Stimulated activated CD4-positive, alpha-beta T cell treated with anti-CD3 and anti-CD28 coated beads, TNF-alpha, amount 100 ng/mL, for 4 hours (primary cell): ENCODE measurements around the gene GSDME.

Experiments
- DNase-seq, 3 experiments: peaks; one replicate each; pipeline ENCODE4 v3.0.0-alpha.2; 2020; ENCODE audit warnings: low read depth in 3 of 3

The GSDME gene

DNA sequence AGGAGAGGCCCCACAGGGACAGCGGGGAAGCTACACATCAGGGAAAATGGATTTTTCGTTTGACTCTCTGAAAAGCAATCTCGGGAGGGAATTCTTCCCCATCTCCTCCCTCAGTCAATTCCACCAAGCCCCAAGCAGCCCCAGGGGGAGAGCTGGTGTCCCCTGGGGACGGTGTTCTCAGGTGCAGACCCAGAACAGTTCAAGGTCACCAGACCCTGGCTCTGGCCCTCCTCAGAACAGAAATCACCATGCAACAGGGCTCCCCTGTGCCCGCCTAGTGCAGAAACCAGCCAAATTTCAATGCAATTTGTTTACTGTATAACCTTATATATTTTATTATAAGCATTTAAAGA, 34.1 kb downstream of the GSDME start:
- DNase-seq, result no peak

DNA sequence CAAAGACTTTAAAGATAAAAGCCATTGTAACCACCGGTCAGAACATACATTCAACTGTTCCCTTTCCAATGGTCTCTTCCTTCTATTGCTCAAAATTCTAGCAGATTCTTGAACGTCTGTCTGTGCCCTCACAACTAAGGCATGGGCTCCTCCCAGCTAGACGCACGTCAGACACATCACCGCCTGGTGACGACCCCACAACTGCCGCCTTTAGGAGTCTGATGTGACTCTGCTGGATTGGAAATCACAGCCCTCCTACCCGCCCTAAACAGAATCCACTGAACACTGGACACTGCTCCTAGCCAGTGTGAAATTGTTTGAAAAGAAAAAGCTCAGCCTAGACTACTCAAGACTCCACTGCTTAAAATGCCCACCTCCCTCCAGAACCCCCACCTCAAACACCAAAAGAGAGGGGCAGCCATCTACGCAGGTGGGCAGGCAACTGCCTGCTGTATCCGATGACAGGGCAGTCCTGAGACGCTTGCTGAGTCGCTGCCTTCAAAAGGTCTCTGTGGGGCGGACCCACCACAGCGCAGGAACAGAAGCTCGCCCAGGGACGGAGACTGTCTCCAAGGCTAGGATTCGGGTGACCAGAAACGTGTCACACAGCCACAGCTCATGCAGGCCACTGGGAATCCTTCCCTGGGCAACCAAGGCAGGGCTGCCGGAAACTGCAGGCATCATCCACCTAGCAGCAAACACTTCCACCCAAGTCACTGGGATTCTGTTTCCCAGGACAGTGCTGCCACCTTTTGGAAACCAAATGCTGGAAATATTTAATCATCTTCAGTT, 34.7 kb downstream of the GSDME start:
- DNase-seq, result no peak

DNA sequence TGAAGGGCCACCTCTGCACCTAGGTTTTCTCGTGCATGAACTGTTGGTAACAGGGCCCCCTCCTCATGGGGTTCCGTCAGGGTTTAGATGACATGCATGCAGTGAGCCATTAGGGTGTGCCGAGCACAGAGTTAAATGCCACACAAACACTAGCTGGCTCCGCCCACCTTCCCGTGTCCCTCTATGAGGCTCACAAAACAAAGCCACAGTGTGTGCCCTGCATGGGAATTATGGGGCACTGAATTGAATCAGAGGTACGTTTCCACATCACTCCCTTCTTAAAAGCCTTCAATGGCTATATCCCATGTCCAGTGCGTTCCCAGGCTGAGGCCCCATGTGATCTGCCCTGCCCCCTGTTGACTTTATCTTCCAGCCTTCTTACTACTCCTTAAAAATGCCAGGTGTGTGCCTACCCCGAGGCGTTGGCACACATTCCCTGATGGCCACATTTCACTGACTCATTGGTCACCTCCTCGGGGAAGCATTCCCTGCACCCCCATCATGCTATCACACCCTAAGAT, 35.7 kb downstream of the GSDME start:
- no peak for DNase-seq

DNA sequence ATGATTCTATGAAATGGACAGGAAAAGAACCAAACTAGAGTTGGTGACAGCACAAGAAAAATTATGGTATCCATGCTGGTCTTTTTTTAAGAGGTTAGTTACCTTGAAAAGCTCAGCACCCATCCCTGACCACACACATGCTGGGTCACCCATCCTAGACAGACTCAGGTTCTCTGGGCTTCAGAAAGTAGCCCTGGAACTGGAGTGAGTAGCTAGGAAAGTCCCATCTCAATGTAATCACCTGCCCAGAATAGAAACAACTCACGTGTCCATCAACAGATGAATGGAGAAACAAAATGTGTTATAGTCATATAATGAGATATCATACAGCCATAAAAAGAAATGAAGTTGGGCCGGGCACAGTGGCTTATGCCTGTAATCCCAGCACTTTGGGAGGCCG, 37.0 kb downstream of the GSDME start:
- no peak for DNase-seq

DNA sequence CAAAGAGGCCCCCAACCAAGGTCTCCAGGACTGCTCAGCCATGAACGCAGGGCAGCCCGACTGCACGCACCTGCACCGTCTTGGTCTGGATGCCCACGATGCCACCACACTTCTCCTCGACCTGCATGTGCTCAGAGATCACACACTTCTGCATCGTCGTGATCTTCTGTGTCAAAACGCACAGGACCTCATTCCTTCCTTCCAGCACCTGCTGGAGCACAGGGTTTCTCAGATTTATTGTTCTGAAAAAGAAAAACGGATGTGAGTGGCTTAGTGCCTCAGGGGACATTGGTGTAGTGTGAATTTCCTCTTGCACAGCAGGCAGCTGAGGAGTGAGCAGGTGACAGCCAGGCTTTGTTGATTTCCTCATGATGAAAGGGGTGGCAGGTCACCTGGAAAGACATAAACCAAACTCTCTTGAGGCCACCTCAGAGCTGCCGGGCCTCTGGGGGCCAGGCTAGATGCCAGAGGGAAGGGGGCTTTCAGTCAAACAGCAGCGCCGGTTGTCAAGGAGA, 38.2 kb downstream of the GSDME start:
- no peak for DNase-seq

DNA sequence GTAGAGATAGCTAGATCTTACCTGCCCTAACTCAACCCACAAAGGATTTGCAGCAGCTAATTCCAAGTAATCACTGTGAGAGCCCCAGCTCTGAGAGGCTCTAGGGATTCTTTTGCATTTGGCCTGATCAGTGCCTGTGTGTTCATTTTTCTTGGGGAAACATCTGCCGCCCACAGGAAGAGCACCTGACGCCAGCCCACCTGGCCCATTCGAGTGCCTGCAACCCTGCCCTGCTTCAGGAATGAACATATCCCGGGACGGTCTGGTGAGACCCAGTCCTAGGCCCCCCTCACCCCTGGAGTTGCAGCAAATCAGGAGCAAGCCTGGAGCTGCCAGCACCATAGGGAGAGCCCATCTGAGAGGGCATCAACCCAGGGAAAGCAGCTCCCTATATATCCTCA, 38.8 kb downstream of the GSDME start:
- DNase-seq, result no peak

DNA sequence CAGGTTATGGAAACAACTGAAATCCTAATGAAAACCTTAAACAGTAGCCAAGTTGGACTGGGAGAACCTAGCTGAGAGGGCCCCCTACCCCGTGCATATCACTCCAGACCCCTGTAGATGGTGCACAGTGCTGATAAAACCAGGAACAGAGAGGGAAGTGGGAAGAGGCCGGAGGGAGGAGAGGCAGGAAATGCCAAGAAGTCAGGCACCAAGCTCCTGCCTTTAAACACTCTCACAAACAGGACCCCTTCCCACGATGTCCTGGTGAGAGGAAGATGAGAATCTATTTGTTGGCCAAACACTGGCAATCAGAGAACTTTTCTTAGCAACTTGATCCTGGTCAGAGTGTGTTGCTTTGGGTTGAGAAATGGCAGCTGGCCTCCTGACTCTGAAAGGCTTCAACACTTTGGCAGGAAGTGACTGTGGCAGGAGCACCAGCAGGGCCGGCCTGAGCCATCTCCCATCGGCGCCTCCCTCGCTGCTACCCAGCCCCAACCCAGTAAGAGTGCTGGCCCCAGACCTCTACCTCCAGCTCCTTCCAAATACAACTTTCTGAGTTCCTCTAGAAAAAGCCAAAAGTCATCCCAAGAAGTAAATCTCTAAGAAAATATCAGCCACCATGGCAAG, 39.5 kb downstream of the GSDME start:
- DNase-seq, result no peak

DNA sequence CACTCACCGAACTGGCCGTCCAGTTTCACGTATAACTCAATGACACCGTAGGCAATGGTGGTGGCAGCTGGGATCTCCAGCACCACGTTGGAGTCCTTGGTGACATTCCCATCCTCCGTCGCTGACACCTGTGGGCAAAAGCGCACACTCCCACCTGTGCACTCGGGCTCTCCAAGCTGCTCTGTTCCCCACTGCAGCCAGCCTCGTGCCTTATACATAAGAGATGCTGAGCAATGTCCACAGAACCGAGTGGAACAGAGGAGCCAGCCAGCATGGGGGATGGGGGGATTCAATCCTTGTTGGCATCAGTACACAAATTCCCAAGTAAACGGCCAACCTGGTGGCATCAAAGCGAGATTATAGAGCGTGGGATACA, 40.0 kb downstream of the GSDME start:
- DNase-seq, result no peak

DNA sequence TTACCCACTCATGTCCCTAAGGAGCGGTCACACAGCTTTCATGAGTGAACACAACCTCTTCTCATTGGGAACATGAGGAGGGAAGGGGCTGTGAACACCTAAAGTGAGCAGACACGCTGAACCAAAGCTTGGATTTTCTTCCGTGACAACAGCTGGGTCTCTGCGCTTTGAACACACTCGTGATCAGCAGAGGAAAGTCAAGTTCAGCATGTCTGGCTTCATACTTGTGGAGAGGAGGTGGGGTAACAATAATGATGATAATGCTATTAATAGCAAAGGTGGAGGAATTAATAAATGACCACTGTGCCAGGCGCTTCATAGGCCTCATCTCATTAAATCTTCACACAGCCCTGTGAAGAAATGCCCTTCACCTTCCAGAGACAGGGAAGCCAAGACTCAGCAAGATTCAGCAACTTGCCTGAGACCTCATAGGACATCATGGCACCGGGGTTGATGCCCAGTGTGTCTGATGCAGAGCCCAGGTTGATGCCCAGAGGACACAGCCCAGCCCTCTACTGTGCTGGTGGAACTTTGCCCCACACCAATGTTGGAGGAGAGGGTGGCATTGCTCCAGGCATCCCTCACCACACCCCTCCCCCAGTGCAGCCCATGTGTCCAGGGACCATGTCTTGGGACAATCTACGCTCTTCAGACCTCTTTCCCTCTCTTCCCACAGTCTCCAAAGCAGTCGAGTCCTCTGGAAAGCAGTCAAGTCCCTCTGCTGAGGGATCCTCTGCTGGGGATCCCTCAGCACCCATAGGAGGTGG, 40.6 kb downstream of the GSDME start:
- DNase-seq, result no peak

DNA sequence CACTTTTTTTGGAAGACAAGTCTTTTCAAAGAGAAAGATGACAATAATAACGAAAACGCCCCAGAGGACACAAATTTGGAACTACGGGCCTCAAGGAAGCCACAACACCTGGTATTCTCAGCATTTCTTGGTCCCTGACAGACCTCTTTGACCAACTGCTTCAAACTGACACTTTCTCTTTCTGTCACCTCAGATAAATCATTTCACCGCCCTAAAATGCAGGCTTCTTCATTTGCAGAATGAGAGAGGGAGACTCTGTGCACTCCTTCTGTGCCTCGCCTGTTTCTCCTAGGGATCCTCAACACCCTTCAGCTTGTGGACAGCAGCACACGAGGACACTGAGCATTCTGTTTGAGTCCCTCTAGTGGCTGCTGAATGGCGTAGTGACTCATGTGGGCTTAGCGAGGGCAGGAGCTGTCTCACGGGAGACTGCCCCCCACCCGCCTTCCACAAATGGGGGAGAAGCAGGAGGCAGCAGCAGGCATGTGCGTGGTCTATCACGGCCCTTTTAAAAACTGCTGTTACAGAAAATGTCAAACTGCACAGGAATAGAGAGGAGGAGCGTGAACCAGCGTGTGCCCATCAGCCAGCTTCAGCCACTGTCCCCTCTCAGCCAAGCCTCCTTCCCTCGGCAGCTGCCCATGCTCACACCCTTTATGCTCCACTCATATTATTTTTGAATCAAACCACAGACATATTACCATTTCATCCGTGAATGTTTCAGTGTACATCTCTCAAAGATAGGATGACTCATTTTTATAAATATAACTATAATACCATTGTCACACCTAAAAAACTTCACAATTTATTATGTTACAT, 41.4 kb downstream of the GSDME start:
- no peak for DNase-seq

DNA sequence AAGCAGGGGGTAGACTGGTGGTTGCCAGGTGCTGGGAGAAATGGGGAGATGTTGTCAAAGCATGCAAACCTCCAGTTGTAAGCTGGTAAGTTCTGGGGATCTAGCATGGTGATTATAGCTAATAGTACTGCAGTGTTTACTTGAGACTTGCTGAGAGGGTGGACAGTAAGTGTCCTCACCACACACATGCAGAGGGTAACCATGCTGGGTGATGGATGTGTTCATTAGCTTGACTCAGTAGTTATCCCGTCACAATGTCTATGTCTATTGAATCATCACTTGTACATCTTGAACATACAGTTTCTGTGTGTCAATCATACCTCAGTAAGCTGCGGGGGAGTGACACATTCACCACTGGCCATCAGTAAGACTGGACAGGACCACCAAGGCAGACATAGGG, 42.1 kb downstream of the GSDME start:
- no peak for DNase-seq

DNA sequence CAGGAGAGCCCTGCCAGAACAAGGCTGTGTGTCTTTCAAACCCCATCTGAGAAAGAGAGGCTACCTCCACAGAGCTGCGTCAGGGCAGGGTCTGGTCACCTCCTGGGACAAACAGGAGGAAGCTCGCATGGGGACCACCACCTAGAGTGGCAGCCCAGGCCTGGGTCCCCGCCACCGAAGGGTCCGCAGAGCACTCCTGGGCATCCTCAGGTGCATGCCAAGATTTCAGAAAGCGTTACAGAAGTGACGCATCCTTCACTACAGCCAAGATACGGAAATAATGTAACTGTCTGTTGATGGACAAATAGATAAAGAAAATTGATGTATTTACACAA, 42.6 kb downstream of the GSDME start:
- DNase-seq, result no peak

DNA sequence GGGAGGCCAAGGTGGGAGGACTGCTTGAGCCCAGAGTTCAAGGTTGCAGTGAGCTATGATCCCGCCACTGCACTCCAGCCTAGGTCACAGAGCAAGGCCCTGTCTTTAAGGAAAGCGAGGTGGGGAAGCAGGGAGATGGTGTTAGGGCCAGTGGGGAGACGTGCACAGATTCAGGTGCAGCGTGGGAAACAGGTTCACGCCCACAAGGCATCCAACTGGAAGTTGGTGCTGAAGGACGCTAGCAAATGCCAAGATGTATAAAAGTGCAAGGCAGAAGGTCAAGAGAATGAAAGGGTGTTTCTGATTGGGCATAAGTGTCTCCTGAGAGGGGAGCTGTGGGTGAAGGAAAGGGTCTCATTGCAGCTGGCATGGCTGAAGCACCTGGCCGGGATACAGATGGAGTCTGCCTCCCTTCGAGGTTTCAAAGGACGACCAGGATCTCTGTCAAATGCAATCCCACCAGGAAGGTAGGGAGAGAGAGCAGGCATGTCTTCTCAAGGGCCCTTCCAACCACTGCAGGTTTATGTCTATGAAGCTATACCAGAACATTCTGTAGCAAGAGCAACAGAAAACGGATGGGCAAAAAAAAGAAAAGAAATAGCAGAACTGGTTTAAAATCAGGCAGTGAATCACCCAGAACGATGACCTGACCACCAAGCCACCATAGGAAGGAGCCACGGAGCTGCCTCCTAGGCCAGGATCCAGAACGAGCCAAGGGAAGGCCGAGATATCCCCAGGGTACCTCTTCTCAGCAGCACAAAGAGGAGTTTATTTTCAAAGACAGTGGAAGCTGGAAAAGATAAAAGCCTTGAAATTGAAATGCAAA, 43.2 kb downstream of the GSDME start:
- DNase-seq, result no peak

DNA sequence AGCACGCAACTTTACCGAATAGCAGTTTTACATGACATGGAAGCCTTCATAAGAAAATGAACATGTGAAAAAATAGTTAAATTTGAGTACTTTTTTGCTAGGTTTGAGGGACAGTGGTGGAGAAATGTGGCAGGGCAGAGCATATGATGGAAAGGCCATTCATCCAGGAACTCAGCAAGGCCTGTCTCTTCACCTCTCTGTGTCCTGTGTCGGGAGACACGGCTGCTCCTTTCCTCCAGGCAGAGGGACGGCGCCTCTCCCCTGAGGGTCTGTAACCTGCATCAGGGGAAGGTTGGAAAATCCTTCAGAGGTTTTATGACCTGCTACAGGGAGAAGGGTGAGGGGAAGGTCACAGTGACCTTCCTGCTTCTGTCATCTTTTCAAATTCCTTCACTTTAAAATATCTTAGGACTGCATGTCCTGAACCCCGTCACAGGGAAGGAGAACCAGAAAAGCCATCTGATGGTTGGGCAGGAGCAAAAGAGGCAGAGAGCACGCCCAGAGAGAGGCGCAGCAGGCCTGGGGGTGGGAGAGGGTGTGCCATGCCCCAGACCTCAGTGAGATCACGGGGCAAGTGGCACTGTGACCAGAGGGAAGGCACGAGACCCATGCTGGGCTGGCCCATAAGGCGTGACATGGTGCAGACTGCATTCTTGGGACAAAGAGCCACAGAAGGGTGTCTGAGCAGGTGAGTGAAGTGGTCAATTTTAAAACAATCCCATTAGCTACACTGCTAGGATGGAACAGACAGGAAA, 44.0 kb downstream of the GSDME start:
- no peak for DNase-seq

DNA sequence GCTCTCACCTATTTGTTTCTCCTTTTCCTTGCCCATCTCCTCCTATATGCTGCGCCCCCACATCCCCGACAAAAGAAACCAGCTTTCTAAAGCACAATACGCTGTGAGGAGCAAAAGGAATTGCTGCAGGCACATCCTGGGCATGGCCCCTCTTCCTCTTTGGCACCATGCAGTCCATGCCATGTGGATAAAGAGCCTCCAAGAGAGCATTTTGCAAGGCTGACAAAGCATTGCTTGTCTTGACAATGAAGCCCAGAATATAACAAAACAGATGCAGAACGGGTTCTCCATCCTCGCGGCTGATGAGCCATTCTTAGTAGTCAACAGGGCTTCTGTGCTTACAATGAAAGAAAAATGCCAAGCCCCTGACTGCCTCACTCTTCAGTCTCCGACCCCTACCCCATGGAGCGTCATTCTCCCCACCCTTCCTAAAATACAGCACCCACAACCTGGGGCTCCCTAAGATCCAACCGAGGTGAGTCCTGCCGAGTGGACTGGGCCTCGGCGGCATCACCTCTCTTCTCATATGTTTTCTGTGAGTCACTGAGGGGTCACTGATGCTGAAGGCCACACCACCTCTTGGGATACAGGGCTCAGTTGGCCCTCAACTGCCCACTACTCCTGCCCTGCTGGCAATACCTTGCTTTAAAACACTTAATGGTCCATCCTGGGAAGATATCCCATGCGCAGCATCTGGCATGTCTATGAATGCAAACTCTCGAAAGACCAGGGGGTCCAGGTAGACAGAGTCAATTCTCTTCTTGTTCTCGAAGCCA, 47.5 kb downstream of the GSDME start:
- DNase-seq, result no peak

DNA sequence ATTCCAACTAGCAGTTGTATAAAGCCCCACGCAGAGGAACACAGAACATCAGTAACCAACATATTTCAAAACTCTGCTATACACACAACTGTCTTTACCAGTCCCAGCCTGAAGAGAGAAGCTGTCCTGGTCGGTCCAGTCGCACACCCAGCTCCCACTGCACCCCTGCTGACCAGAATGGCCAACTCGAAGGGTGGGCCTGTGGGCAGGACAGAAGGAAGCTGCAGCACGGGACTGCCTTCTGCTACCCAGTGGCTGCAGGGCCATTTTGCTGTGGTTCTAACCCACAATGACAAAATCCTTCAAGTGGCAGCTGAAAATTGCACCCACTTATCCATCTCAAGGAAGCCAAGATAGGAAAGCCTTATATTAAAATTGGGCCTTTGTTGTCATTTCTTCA, 48.2 kb downstream of the GSDME start:
- DNase-seq, result no peak

DNA sequence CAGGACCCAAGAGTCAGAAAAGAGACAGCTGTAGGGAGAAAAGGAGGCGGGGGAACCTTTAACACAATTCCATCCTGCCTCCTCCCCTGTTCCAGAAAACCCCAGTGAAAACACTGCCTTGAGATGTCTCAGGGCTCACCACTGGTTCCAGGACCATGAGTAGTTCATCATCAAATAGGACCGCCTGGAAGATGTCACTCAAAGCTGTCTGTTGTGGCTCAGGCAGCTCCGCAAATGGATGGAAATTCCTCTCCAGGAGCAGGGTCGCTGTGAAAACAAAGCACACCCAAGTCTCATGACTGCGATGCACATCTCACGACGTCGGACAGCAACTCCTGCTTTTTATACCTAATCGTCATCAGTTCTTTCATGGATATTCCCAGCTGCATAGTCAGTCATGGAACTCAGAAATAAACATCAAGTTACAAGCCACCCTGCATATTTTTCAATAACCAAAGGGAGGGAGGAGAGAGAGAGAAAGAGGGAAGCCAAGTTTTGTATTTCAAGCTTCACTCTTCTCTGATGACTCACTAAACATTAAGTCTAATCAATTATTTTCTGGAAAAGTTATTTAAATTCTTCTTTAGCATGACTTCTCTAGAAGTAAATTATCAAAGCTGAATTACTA, 49.2 kb downstream of the GSDME start:
- no peak for DNase-seq

DNA sequence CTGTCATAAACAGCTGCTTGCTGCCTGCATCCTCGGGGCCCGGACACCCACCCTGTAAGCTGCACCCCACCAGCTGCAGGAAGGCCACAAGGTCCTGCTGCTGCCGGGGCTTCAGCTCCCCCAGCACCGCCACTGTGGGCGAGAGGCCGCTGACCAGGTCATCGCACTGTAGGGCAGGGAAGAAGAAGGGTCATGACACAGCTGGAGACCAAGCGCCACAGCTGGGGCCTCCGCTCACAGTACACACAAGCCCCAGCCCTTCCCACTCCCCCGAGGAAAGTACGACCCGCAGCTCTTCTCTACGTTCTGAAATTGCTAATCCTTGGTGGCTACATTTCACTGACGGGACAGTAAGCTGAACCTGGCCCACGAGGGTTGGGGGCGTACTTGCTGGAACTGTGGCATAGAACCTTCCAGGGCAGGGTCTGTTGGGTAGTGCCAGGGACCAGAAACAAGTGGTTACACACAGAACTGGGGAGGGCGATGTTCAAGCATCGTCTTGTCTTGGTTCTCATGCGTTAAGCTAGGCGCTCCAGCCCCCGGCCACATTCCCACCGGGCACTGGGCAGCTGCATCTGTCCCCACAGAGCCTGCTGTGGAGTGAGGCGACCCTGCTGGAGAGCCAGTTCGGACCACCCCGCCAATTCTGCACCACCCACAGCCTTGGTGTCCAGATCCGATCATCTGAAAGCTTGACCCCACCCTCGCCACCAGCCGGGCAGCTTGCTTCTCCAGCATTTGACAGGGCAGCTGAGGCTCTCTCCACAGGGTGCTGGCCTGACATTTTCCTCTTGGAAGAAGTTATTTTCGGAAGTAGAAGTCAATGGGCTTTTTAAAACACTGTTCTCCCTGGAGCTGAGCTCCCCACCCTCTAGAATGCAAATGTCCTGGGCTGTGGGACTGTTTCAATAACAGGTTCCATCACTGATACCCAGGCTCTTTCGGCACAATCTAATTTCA, 50.8 kb downstream of the GSDME start:
- DNase-seq, result no peak
